PC-9 (cell line): ENCODE measurements around the gene TMSB15C. TPM values are rescaled to one million over a fixed set of nuclear protein-coding genes. Genes with fewer than 3 reads are reported as not detected.

Experiments used
- BruUV-seq: library from RNA; stranded (reverse); fragments of 400-500 nt; replicated peaks from 2 replicates; lab custom pipeline; 2021; lab: Mats Ljungman, UMichigan
- CTCF ChIA-PET: fragments of 300-600 bp; sonication (Branson Sonifier 250); formaldehyde crosslinking; loops from one replicate; lab custom pipeline; 2022; ENCODE audit warnings: antibody characterized with exemption; lab: Charles Lee
- POLR2A ChIA-PET: fragments of 300-600 bp; sonication (Branson Sonifier 250); formaldehyde crosslinking; loops from one replicate; lab custom pipeline; 2022; ENCODE audit warnings: antibody characterized with exemption; ENCODE audit not compliant: unreplicated experiment; lab: Charles Lee
- DNase-seq, 2 experiments: peaks; one replicate each; pipeline versions ENCODE4 v3.0.0 to v3.0.0-alpha.2; 2015 to 2022; ENCODE audit warnings: mixed read lengths in 1 of 2
- H2AFZ ChIP-seq: fragments of 200-600 bp; sonication (generic); 2 replicates; pipeline ENCODE4 v1.8.1; 2017; ENCODE audit warnings: antibody characterized with exemption
- H3F3A ChIP-seq: fragments of 200-600 bp; sonication (generic); 2 replicates; pipeline ENCODE4 v1.8.1; 2017; ENCODE audit warnings: antibody characterized with exemption, mild to moderate bottlenecking, low read depth; ENCODE audit not compliant: insufficient read depth
- H3K27ac ChIP-seq: fragments of 200-600 bp; sonication (generic); 2 replicates; pipeline ENCODE4 v1.6.1; 2016; ENCODE audit warnings: mixed run types
- H3K27me3 ChIP-seq: fragments of 200-600 bp; sonication (generic); 2 replicates; pipeline ENCODE4 v1.6.1; 2016; ENCODE audit warnings: low read depth, mixed run types; ENCODE audit not compliant: insufficient read depth
- H3K36me3 ChIP-seq: fragments of 200-600 bp; sonication (generic); 2 replicates; pipeline ENCODE4 v1.6.1; 2016; ENCODE audit warnings: low read depth, mixed run types
- H3K4me1 ChIP-seq: fragments of 200-600 bp; sonication (generic); replicated peaks from 2 replicates; pipeline ENCODE4 v1.6.1; 2016; ENCODE audit warnings: mixed run types; ENCODE audit not compliant: insufficient read depth
- H3K4me2 ChIP-seq: fragments of 200-600 bp; sonication (generic); 2 replicates; pipeline ENCODE4 v1.6.1; 2017; ENCODE audit warnings: mixed run types
- H3K4me3 ChIP-seq: fragments of 200-600 bp; sonication (generic); 2 replicates; pipeline ENCODE4 v1.6.1; 2016; ENCODE audit warnings: mixed run types
- H3K79me2 ChIP-seq: fragments of 200-600 bp; sonication (generic); 2 replicates; pipeline ENCODE4 v1.6.1; 2017; ENCODE audit warnings: low read depth, mixed run types
- H3K9me2 ChIP-seq: fragments of 200-600 bp; sonication (generic); 2 replicates; pipeline ENCODE4 v1.8.1; 2017; ENCODE audit warnings: mild to moderate bottlenecking; ENCODE audit not compliant: insufficient read depth
- H3K9me3 ChIP-seq: fragments of 200-600 bp; sonication (generic); 2 replicates; pipeline ENCODE4 v1.8.1; 2016; ENCODE audit warnings: low read depth; ENCODE audit not compliant: insufficient read depth
- H4K20me1 ChIP-seq: fragments of 200-600 bp; sonication (generic); 2 replicates; pipeline ENCODE4 v1.8.1; 2017; ENCODE audit not compliant: insufficient read depth
- CTCF ChIP-seq: fragments of 200-600 bp; sonication (generic); conservative IDR thresholded peaks from 2 replicates; pipeline ENCODE4 v1.6.1; 2017; ENCODE audit warnings: mixed run types, antibody characterized with exemption, mild to moderate bottlenecking, moderate library complexity
- EZH2 ChIP-seq: fragments of 200-600 bp; sonication (generic); IDR thresholded peaks from 2 replicates; pipeline ENCODE4 v1.8.0; 2017; ENCODE audit warnings: antibody characterized with exemption, low read depth
- intact Hi-C: fragments of 100-400 bp; cut with micrococcal nuclease; formaldehyde crosslinking; loops from one replicate; pipeline ENCODE4 v1.10.0; 2022; ENCODE audit not compliant: unreplicated experiment
- total RNA-seq: library from RNA; stranded (reverse); gene quantifications from 2 replicates; pipeline ENCODE4 v1.2.3, GENCODE V29; 2021

Gene TMSB15C
- total RNA-seq, 1 experiment from 2014 or later: not detected

- CTCF ChIA-PET: interaction anchor here (0.6 kb wide), 1 partner anchor 171 kb away, joined by 3 read pairs; no protein-coding TSS in a partner anchor
- TF ChIP-seq CTCF (no peak), EZH2 (no peak)
- no peak overlapping the region for H3K27ac ChIP-seq
- no peaks in the 10 kb centered on the region for H3K36me3 ChIP-seq
- no peaks in the 10 kb centered on the region for H3K9me3 ChIP-seq
- BruUV-seq: no TSS peak
- H3K4me3 ChIP-seq: no peak overlapping the region
- POLR2A ChIA-PET: no interaction called here
- no peaks in the 10 kb centered on the region for H3F3A ChIP-seq
- H3K9me2 ChIP-seq: no peaks in the 10 kb centered on the region
- no peaks in the 10 kb centered on the region for H4K20me1 ChIP-seq
- no peak for DNase-seq
- peaks cover 40% of the 10 kb centered on the region for H3K27me3 ChIP-seq
- H3K79me2 ChIP-seq: no peaks in the 10 kb centered on the region
- no peak overlapping the region for H3K4me2 ChIP-seq
- intact Hi-C loops: loop anchor here (1.0 kb wide), 1 partner anchor 37 kb away; no protein-coding TSS in a partner anchor
- no peaks in the 10 kb centered on the region for H3K4me1 ChIP-seq
- no peak overlapping the region for H2AFZ ChIP-seq
Measured at GRCh38 chrX:104098919-104099318, 22.9 kb upstream of the TMSB15C start.

- no peaks in the 10 kb centered on the region for H3K36me3 ChIP-seq
- no peak overlapping the region for H2AFZ ChIP-seq
- no peaks in the 10 kb centered on the region for H3F3A ChIP-seq
- H3K9me3 ChIP-seq: no peaks in the 10 kb centered on the region
- no peaks in the 10 kb centered on the region for H3K79me2 ChIP-seq
- peak; percentile 26 to 63 for DNase-seq
- no peaks in the 10 kb centered on the region for H3K9me2 ChIP-seq
- ChIA-PET POLR2A (no interaction called here), CTCF (interaction anchor here (0.6 kb wide), 1 partner anchor 172 kb away, joined by 3 read pairs; no protein-coding TSS in a partner anchor)
- H3K4me1 ChIP-seq: no peaks in the 10 kb centered on the region
- TF ChIP-seq CTCF: peak; percentile 71
- no peak for TF ChIP-seq EZH2
- H3K4me2 ChIP-seq: no peak overlapping the region
- no peaks in the 10 kb centered on the region for H4K20me1 ChIP-seq
- no peak overlapping the region for H3K4me3 ChIP-seq
- peaks cover 43% of the 10 kb centered on the region for H3K27me3 ChIP-seq
- H3K27ac ChIP-seq: no peak overlapping the region
- intact Hi-C loops: loop anchor here (1.0 kb wide), 1 partner anchor 38 kb away; no protein-coding TSS in a partner anchor
- BruUV-seq: no TSS peak
Measured at GRCh38 chrX:104098151-104098808, 22.2 kb upstream of the TMSB15C start.

GRCh38 chrX:104085919-104086318 is 9.9 kb upstream of the TMSB15C start:
- no peak overlapping the region for H3K4me3 ChIP-seq
- H3K4me1 ChIP-seq: no peaks in the 10 kb centered on the region
- no peaks in the 10 kb centered on the region for H3K9me2 ChIP-seq
- H3F3A ChIP-seq: no peaks in the 10 kb centered on the region
- peaks cover 10% of the 10 kb centered on the region for H3K27me3 ChIP-seq
- TF ChIP-seq EZH2 (no peak), CTCF (no peak)
- H2AFZ ChIP-seq: no peak overlapping the region
- BruUV-seq: no TSS peak
- POLR2A ChIA-PET: no interaction called here
- CTCF ChIA-PET: no interaction called here
- H4K20me1 ChIP-seq: no peaks in the 10 kb centered on the region
- intact Hi-C loops: no loop called here
- no peaks in the 10 kb centered on the region for H3K36me3 ChIP-seq
- no peaks in the 10 kb centered on the region for H3K79me2 ChIP-seq
- H3K9me3 ChIP-seq: no peaks in the 10 kb centered on the region
- H3K27ac ChIP-seq: no peak overlapping the region
- DNase-seq: no peak
- H3K4me2 ChIP-seq: no peak overlapping the region
